NB4 (cell line): Measurements from ENCODE around the gene EHMT1.

Experiments
- POLR2A ChIP-seq: IDR thresholded peaks from 2 replicates; pipeline ENCODE4 v1.6.1; 2011; ENCODE audit warnings: mild to moderate bottlenecking; ENCODE audit not compliant: insufficient read length; ENCODE audit errors: extremely low read depth
- TF ChIP-seq, protein P1 (sequence below): IDR thresholded peaks from 2 replicates; pipeline ENCODE4 v1.6.1; 2011; ENCODE audit warnings: low read depth, low read length
- TF ChIP-seq, protein P2 (sequence below): IDR thresholded peaks from one replicate; pipeline ENCODE4 v1.5.1; 2012; ENCODE audit warnings: low read depth, low read length

GRCh38 chr9:137688261-137688660, 69.5 kb downstream of the EHMT1 start:
- TF ChIP-seq, protein P1, sequence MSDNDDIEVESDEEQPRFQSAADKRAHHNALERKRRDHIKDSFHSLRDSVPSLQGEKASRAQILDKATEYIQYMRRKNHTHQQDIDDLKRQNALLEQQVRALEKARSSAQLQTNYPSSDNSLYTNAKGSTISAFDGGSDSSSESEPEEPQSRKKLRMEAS = no peak
- TF ChIP-seq, protein P2, sequence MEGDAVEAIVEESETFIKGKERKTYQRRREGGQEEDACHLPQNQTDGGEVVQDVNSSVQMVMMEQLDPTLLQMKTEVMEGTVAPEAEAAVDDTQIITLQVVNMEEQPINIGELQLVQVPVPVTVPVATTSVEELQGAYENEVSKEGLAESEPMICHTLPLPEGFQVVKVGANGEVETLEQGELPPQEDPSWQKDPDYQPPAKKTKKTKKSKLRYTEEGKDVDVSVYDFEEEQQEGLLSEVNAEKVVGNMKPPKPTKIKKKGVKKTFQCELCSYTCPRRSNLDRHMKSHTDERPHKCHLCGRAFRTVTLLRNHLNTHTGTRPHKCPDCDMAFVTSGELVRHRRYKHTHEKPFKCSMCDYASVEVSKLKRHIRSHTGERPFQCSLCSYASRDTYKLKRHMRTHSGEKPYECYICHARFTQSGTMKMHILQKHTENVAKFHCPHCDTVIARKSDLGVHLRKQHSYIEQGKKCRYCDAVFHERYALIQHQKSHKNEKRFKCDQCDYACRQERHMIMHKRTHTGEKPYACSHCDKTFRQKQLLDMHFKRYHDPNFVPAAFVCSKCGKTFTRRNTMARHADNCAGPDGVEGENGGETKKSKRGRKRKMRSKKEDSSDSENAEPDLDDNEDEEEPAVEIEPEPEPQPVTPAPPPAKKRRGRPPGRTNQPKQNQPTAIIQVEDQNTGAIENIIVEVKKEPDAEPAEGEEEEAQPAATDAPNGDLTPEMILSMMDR = no peak
- no peak for TF ChIP-seq POLR2A
